Transverse colon (tissue), 4 donors: ENCODE measurements around the gene PTPRC. TPM values are rescaled to one million over a fixed set of nuclear protein-coding genes. Genes with fewer than 3 reads are reported as not detected.
A peak's percentile ranks its signal among the peaks of the same experiment; 100 is the strongest.

Source experiments
- DNase-seq: peaks from one replicate; pipeline ENCODE4 v3.0.0-alpha.2; 2019
- H3K27ac ChIP-seq, 4 donors: fragments of 200-600 bp; sonication (generic); 2 replicates each; pipeline ENCODE4 v1.5.1; 2016 to 2018; ENCODE audit warnings: inconsistent platforms in 4 of 4
- H3K27me3 ChIP-seq: fragments of 200-600 bp; sonication (generic); 2 replicates; pipeline ENCODE4 v1.5.1; 2017; ENCODE audit warnings: inconsistent platforms
- H3K36me3 ChIP-seq, 4 donors: fragments of 200-600 bp; sonication (generic); 2 replicates each; pipeline ENCODE4 v1.5.1; 2017 to 2019; ENCODE audit warnings: inconsistent platforms in 4 of 4
- H3K4me1 ChIP-seq, 4 donors: fragments of 200-600 bp; sonication (generic); 2 replicates each; pipeline ENCODE4 v1.5.1; 2017 to 2020; ENCODE audit warnings: inconsistent platforms in 4 of 4
- H3K4me3 ChIP-seq, 4 donors: fragments of 200-600 bp; sonication (generic); 1 replicate in 1 of 4; 2 replicates in 3 of 4; pipeline versions ENCODE4 v1.5.1 to v1.6.1; 2017 to 2019; ENCODE audit warnings: inconsistent platforms in 4 of 4
- H3K9me3 ChIP-seq, 2 donors: fragments of 200-600 bp; sonication (generic); 2 replicates each; pipeline ENCODE4 v1.5.1; 2017 to 2019; ENCODE audit warnings: inconsistent platforms in 2 of 2
- CTCF ChIP-seq, 5 experiments: fragments of 200-600 bp in 3 of 5; fragments of 450-650 bp in 2 of 5; sonication (generic) in 3 of 5; IDR thresholded peaks; 1 replicate in 2 of 5; 2 replicates in 3 of 5; pipeline ENCODE4 v1.5.1; 2016 to 2017; ENCODE audit warnings: antibody characterized with exemption in 5 of 5, inconsistent platforms in 3 of 5, mild to moderate bottlenecking in 2 of 5, moderate library complexity in 1 of 5
- EP300 ChIP-seq: sonication (generic); formaldehyde crosslinking; IDR thresholded peaks from one replicate; pipeline ENCODE4 v1.6.1; 2017; ENCODE audit warnings: antibody characterized with exemption, low read depth
- POLR2A ChIP-seq: fragments of 450-650 bp; IDR thresholded peaks from one replicate; pipeline ENCODE4 v1.6.1; 2016; ENCODE audit warnings: antibody characterized with exemption, mild to moderate bottlenecking, moderate library complexity
- POLR2AphosphoS5 ChIP-seq, 3 donors: sonication (generic); formaldehyde crosslinking; IDR thresholded peaks; one replicate each; pipeline ENCODE4 v1.6.1; 2016; ENCODE audit warnings: antibody characterized with exemption in 3 of 3
- WGBS, 2 donors: methylation state at CpG; one replicate each; pipeline ENCODE4 v1.1.5; 2018; ENCODE audit warnings: low coverage in 1 of 2; 5-methylcytosine and 5-hydroxymethylcytosine counted together
- in situ Hi-C, 4 donors: fragments of 200-750 bp; cut with MboI; loops; one replicate each; pipeline versions ENCODE4 v1.15.0 to v1.15.1; 2017; ENCODE audit warnings: low sequenced_read_pairs in 3 of 4, low pct_ligation_motif_present in 1 of 4, low pct_unique_long_range_greater_than_20kb in 1 of 4
- intact Hi-C: fragments of 100-400 bp; cut with DNase I; formaldehyde crosslinking; loops from one replicate; pipeline ENCODE4 v1.15.1; 2023; ENCODE audit warnings: low total_unique reads
- total RNA-seq, 4 donors: library from RNA; depleted of rRNA; stranded (reverse); fragments of >200 nt; gene quantifications; one replicate each; pipeline ENCODE4 v1.1.0, GENCODE V29; 2016

Gene PTPRC
- total RNA-seq, 4 donors from 2014 or later, result 6.4 to 50.7 (median 25.6) TPM

DNA sequence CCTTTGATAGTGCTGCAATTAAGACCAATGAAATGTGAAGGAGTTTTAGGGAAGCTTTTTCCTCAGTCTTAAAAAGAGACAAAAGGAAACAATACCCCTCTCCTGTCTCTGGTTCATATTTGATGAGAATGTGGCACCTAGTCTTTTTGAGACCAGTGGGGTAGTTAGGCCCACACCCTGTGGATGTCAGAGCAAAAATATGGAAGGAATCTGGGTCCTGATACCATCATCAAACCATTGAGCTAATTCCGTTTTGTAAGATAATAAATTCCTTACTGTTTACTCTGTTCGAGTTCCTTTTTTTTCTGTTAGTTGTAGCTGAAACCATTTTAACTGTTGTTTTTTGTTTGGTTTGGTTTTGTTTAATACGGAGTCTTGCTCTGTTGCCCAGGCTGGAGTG is 33.3 kb downstream of the PTPRC start:
- Histone ChIP-seq H3K27ac (no peak overlapping the region), H3K27me3 (no peaks in the 10 kb centered on the region), H3K9me3 (no peaks in the 10 kb centered on the region), H3K36me3 (no peaks in the 10 kb centered on the region), H3K4me1 (no peaks in the 10 kb centered on the region), H3K4me3 (no peak overlapping the region)
- no peak for TF ChIP-seq POLR2AphosphoS5 (IDR thresholded peaks at IDR 0.05)
- no peak for TF ChIP-seq CTCF (IDR thresholded peaks at IDR 0.05)
- TF ChIP-seq POLR2A, result no peak
- TF ChIP-seq EP300, result no peak
- no peak for DNase-seq
- in situ Hi-C loops, result no loop called here
- intact Hi-C loops, result no loop called here
- 72 to 80% methylated on average over 3 of the region's 3 CpGs for WGBS, 2 donors

DNA sequence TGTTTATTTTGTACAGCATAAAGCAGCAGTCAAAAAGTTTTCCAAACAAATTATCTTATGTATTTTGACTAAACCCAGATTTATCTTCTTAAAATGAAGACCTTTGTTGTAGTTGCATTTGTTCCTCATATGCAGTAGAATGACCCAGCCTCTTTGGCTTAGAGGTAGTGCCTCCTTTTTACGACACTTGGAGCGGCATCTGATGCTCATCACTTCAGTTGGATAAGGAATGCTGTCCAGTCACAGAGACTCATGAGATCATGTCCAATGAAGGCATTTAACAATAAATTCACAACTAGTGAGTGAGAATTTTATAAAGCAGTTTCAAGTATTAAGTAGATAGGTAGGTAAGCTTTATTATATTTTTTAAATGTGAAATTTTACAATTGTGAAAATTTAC is 35.2 kb downstream of the PTPRC start:
- in situ Hi-C loops (no loop called here), intact Hi-C loops (no loop called here)
- no peak overlapping the region for H3K27ac ChIP-seq
- H3K36me3 ChIP-seq, result no peaks in the 10 kb centered on the region
- H3K4me3 ChIP-seq, result no peak overlapping the region
- H3K27me3 ChIP-seq, result no peaks in the 10 kb centered on the region
- TF ChIP-seq CTCF (IDR thresholded peaks at IDR 0.05) (no peak), POLR2AphosphoS5 (IDR thresholded peaks at IDR 0.05) (no peak), POLR2A (no peak), EP300 (no peak)
- no peaks in the 10 kb centered on the region for H3K4me1 ChIP-seq
- 76 to 77% methylated on average over 2 of the region's 2 CpGs for WGBS, 2 donors
- no peaks in the 10 kb centered on the region for H3K9me3 ChIP-seq
- no peak for DNase-seq

DNA sequence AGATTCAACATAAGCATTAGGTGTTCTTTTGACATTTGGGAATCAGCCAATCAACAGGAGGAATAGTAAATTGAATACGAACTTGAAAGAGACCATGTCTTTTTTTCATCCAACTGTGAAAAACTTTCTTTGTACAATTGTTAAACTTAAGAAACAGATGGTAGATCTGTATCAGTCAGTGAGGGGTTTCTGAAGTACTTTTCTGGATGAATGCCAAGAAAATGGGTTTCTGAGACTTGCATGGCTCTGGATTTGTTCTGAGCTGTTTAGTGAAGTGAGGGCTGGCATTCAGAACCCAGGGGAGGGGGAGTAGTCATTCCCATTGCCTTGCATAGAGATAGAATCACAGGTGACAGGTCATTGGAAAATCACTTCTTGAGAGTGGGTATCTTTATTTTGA is 37.4 kb downstream of the PTPRC start:
- in situ Hi-C loops, result loop anchor here in 1 of 4 donors (25.0 kb wide), 1 partner anchor 514 kb away; the partner anchor contains the start of gene NEK7
- H3K27me3 ChIP-seq, result no peaks in the 10 kb centered on the region
- no peak for DNase-seq
- no peaks in the 10 kb centered on the region for H3K9me3 ChIP-seq
- no peaks in the 10 kb centered on the region for H3K4me1 ChIP-seq
- peak overlapping the region in 1 of 4 donors; percentile 9 for H3K27ac ChIP-seq
- no peak overlapping the region for H3K4me3 ChIP-seq
- intact Hi-C loops, result no loop called here
- TF ChIP-seq EP300 (no peak), POLR2A (no peak), CTCF (IDR thresholded peaks at IDR 0.05) (no peak)
- WGBS, 2 donors, result 72 to 92% methylated on average over 1 of the region's 1 CpG
- no peaks in the 10 kb centered on the region for H3K36me3 ChIP-seq

GRCh38 chr1:198677027-198677426 is 38.2 kb downstream of the PTPRC start:
- Histone ChIP-seq H3K4me1 (peaks cover 0 to 4% (median 0%) of the 10 kb centered on the region in 4 donors), H3K27me3 (no peaks in the 10 kb centered on the region), H3K9me3 (no peaks in the 10 kb centered on the region), H3K4me3 (no peak overlapping the region), H3K36me3 (no peaks in the 10 kb centered on the region), H3K27ac (peak overlapping the region in 2 of 4 donors; percentile 9 to 16)
- TF ChIP-seq CTCF (IDR thresholded peaks at IDR 0.05), result no peak
- TF ChIP-seq POLR2AphosphoS5 (IDR thresholded peaks at IDR 0.05), result no peak
- no peak for TF ChIP-seq POLR2A
- TF ChIP-seq EP300, result no peak
- intact Hi-C loops, result no loop called here
- WGBS, 2 donors, result 58 to 67% methylated on average over 1 of the region's 1 CpG
- no peak for DNase-seq
- in situ Hi-C loops, result loop anchor here in 1 of 4 donors (25.0 kb wide), 1 partner anchor 515 kb away; the partner anchor contains the start of gene NEK7
